Measurements from ENCODE around the gene HOXD1.

DNA sequence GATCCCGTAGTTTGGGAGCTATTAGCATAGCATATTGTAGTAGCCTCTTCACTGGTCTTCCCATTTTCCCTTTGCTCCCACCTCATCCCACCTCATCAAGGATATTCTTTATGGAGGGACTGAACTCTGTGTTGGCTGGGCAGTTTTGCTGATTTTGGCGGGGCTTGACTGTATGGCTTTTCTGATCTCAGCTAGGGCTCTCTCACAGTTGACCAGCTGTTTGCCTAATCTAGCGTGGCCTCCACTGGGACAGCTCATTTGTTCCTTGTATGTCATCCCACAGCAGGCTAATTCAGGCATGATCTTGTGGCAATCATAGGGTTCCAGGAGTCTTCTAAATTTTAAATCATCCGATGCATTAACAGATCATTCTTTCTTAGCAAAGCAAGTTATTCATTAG, 50.6 kb downstream of the HOXD1 start:
- TF ChIP-seq YY1 (IDR thresholded peaks at IDR 0.05; ENCODE audit: insufficient read depth, insufficient read length) (no peak), SUZ12 (IDR thresholded peaks at IDR 0.05; ENCODE audit: extremely low read depth, insufficient read depth, insufficient read length) (no peak)

All from NT2/D1 (cell line).